ENCODE results near the gene SMYD5. TPM values are rescaled to one million over a fixed set of nuclear protein-coding genes. Genes with fewer than 3 reads are reported as not detected.
A peak's percentile ranks its signal among the peaks of the same experiment; 100 is the strongest.

The SMYD5 gene
- total RNA-seq, 6 experiments from 2014 or later: 5.3 to 12.2 (median 9.4) TPM

DNA sequence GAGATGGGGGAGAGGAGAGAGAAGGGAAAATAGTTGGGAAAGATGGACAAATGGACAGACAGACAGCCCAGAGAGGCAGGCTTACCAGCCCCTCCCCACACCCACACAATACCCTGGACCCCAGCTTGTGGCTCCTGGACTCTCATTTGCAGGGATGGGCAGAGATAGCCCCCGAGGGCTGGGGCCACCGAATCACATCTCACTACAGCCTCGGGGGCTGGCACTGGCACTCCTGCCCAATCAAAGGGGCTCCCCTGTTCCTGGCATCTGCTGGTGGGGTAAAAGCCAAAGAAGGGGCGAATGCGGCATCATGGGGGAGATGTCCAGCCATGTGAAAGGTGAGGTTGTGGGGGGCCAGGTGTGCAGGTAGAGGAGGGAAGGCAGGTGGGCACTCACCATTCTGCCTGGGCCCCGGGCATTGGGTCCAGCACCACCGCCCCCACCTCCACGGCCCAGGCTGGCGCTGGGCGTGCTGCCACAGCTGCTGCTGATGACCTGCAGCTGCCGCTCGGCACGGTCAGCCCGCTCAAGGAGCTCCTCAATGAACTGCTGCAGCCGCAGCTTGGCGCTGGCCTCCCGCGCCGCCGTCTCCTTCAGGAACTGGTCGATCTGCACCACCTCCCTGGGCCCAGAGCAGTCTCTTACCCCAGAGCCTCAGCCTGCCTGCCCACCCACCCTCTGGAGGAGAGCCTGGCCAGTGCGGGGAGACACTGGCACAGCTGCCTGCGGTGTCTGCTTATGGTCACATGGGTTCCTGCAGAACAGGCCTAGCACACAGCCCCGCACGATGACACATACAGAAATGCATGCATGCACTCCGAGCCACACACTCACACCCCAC, 52.2 kb downstream of the SMYD5 start:
- Histone ChIP-seq H3K9me3 (no peaks in the 10 kb centered on the region), H3K4me1 (peaks cover 0 to 6% (median 0%) of the 10 kb centered on the region in 4 donors), H3K27ac (no peak overlapping the region), H3K36me3 (no peaks in the 10 kb centered on the region), H3K4me3 (no peak overlapping the region), H3K27me3 (peaks cover 0 to 6% of the 10 kb centered on the region in 2 donors)
- intact Hi-C loops (cut with DNase I): no loop called here
- WGBS (ENCODE audit: insufficient coverage, low coverage, low lambda C conversion rate, missing lambda C conversion rate): 91% methylated on average over 5 of the region's 26 CpGs
- DNase-seq (no peak), ATAC-seq (no peak)
- TF ChIP-seq, protein P1, sequence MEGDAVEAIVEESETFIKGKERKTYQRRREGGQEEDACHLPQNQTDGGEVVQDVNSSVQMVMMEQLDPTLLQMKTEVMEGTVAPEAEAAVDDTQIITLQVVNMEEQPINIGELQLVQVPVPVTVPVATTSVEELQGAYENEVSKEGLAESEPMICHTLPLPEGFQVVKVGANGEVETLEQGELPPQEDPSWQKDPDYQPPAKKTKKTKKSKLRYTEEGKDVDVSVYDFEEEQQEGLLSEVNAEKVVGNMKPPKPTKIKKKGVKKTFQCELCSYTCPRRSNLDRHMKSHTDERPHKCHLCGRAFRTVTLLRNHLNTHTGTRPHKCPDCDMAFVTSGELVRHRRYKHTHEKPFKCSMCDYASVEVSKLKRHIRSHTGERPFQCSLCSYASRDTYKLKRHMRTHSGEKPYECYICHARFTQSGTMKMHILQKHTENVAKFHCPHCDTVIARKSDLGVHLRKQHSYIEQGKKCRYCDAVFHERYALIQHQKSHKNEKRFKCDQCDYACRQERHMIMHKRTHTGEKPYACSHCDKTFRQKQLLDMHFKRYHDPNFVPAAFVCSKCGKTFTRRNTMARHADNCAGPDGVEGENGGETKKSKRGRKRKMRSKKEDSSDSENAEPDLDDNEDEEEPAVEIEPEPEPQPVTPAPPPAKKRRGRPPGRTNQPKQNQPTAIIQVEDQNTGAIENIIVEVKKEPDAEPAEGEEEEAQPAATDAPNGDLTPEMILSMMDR (IDR thresholded peaks at IDR 0.05): no peak
- TF ChIP-seq POLR2A (IDR thresholded peaks at IDR 0.05): no peak

- ATAC-seq (no peak), DNase-seq (no peak)
- H3K27ac ChIP-seq: no peak overlapping the region
- intact Hi-C loops (cut with DNase I): no loop called here
- WGBS (ENCODE audit: insufficient coverage, low coverage, low lambda C conversion rate, missing lambda C conversion rate): 70% methylated on average over 2 of the region's 4 CpGs
- H3K4me1 ChIP-seq: peaks cover 0 to 6% (median 0%) of the 10 kb centered on the region in 4 donors
- H3K36me3 ChIP-seq: no peaks in the 10 kb centered on the region
- H3K4me3 ChIP-seq: no peak overlapping the region
- H3K9me3 ChIP-seq: no peaks in the 10 kb centered on the region
- TF ChIP-seq, protein P1 (IDR thresholded peaks at IDR 0.05): no peak
- TF ChIP-seq POLR2A (IDR thresholded peaks at IDR 0.05): no peak
- H3K27me3 ChIP-seq: peaks cover 0 to 6% of the 10 kb centered on the region in 2 donors
Measured at GRCh38 chr2:73267008-73267407, 53.0 kb downstream of the SMYD5 start.

- no peak for ATAC-seq
- no peak for DNase-seq
- H3K27me3 ChIP-seq: peaks cover 0 to 6% of the 10 kb centered on the region in 2 donors
- whole genome bisulfite sequencing (ENCODE audit: insufficient coverage, low coverage, low lambda C conversion rate, missing lambda C conversion rate): 39% methylated on average over 2 of the region's 14 CpGs
- H3K4me1 ChIP-seq: peaks cover 0 to 6% (median 0%) of the 10 kb centered on the region in 4 donors
- TF ChIP-seq POLR2A (IDR thresholded peaks at IDR 0.05): no peak
- TF ChIP-seq, protein P1 (IDR thresholded peaks at IDR 0.05): no peak
- no peak overlapping the region for H3K27ac ChIP-seq
- intact Hi-C loops (cut with DNase I): no loop called here
- H3K36me3 ChIP-seq: no peaks in the 10 kb centered on the region
- no peak overlapping the region for H3K4me3 ChIP-seq
- no peaks in the 10 kb centered on the region for H3K9me3 ChIP-seq
Measured at GRCh38 chr2:73268366-73268829, 54.4 kb downstream of the SMYD5 start.

GRCh38 chr2:73268830-73269685, 55.0 kb downstream of the SMYD5 start:
- Histone ChIP-seq H3K4me3 (peak overlapping the region in 1 of 3 donors; percentile 24), H3K4me1 (peaks cover 0 to 6% (median 0%) of the 10 kb centered on the region in 4 donors), H3K27me3 (peaks cover 0 to 6% of the 10 kb centered on the region in 2 donors), H3K27ac (no peak overlapping the region), H3K9me3 (no peaks in the 10 kb centered on the region), H3K36me3 (no peaks in the 10 kb centered on the region)
- intact Hi-C loops (cut with DNase I): no loop called here
- DNase-seq (peak in 2 of 3 donors; percentile 26 to 55), ATAC-seq (peak in 3 of 4 donors; percentile 27 to 61 (median 42))
- TF ChIP-seq, protein P1 (IDR thresholded peaks at IDR 0.05): peak in 1 of 4 donors; percentile 6
- TF ChIP-seq POLR2A (IDR thresholded peaks at IDR 0.05): no peak
- WGBS (ENCODE audit: insufficient coverage, low coverage, low lambda C conversion rate, missing lambda C conversion rate): 19% methylated on average over 9 of the region's 113 CpGs

Data from right lobe of liver (tissue), 6 donors.